Panc1 (cell line): ENCODE results near the gene NCKAP5. TPM values are rescaled to one million over a fixed set of nuclear protein-coding genes. Genes with fewer than 3 reads are reported as not detected.

Source experiments
- ATAC-seq: fragments of 200-7000 bp; cut with Tn5 transposase; 2 replicates; pipeline ENCODE4 v1.9.1; 2020; ENCODE audit warnings: mild to moderate bottlenecking, moderate library complexity
- BruUV-seq: library from RNA; stranded (reverse); fragments of 400-500 nt; replicated peaks from 2 replicates; lab custom pipeline; 2021; lab: Mats Ljungman, UMichigan
- CTCF ChIA-PET: fragments of 300-600 bp; sonication (Branson Sonifier 250); formaldehyde crosslinking; loops from one replicate; lab custom pipeline; 2022; ENCODE audit warnings: antibody characterized with exemption; lab: Charles Lee
- POLR2A ChIA-PET: fragments of 300-600 bp; sonication (Branson Sonifier 250); formaldehyde crosslinking; loops from one replicate; lab custom pipeline; 2022; ENCODE audit warnings: antibody characterized with exemption; lab: Charles Lee
- DNase-seq: peaks from one replicate; pipeline ENCODE4 v3.0.0-alpha.2; 2010; ENCODE audit warnings: low read depth, low spot score
- H3K27ac ChIP-seq: 2 replicates; pipeline ENCODE4 v1.5.1; 2011; ENCODE audit warnings: mild to moderate bottlenecking, low read length, inconsistent platforms
- H3K27me3 ChIP-seq: fragments of 200-500 bp; sonication (Bioruptor generic); 2 replicates; pipeline ENCODE4 v1.6.0; 2014; ENCODE audit warnings: low read length, inconsistent platforms; ENCODE audit not compliant: control insufficient read depth, insufficient read depth
- H3K36me3 ChIP-seq: fragments of 200-500 bp; sonication (Bioruptor generic); 2 replicates; pipeline ENCODE4 v1.5.1; 2014; ENCODE audit warnings: inconsistent platforms, mild to moderate bottlenecking, low read length, moderate library complexity; ENCODE audit not compliant: control insufficient read depth, insufficient read depth
- H3K4me1 ChIP-seq: 2 replicates; pipeline ENCODE4 v1.5.1; 2011; ENCODE audit warnings: inconsistent platforms, mild to moderate bottlenecking, low read length, moderate library complexity; ENCODE audit not compliant: control insufficient read depth, insufficient read depth
- H3K4me3 ChIP-seq, 2 experiments: 2 replicates each; pipeline ENCODE4 v1.5.1; 2011 to 2012; ENCODE audit warnings: low read depth in 2 of 2, low read length in 2 of 2, mild to moderate bottlenecking in 2 of 2, inconsistent platforms in 1 of 2, moderate library complexity in 1 of 2
- H3K9me3 ChIP-seq: fragments of 200-500 bp; sonication (Bioruptor generic); 2 replicates; pipeline ENCODE4 v1.5.1; 2014; ENCODE audit warnings: low read depth, mild to moderate bottlenecking, inconsistent platforms, low read length, moderate library complexity; ENCODE audit not compliant: control insufficient read depth, insufficient read depth
- POLR2AphosphoS5 ChIP-seq: IDR thresholded peaks from 2 replicates; pipeline ENCODE4 v1.6.1; 2012; ENCODE audit warnings: mild to moderate bottlenecking, low read depth, low read length, moderate library complexity
- SIN3A ChIP-seq: IDR thresholded peaks from 2 replicates; pipeline ENCODE4 v1.6.1; 2012; ENCODE audit warnings: low read depth, mild to moderate bottlenecking, low read length, moderate library complexity, borderline replicate concordance; ENCODE audit not compliant: insufficient read depth
- TCF7L2 ChIP-seq: IDR thresholded peaks from 2 replicates; pipeline ENCODE4 v1.6.1; 2011; ENCODE audit warnings: mild to moderate bottlenecking, low read depth, low read length, inconsistent platforms
- in situ Hi-C: cut with HindIII; loops from 2 replicates; pipeline ENCODE4 v1.10.0; 2016; ENCODE audit warnings: low sequenced_read_pairs, low pct_unique_long_range_greater_than_20kb
- intact Hi-C: fragments of 100-400 bp; cut with micrococcal nuclease; formaldehyde crosslinking; loops from one replicate; pipeline ENCODE4 v1.10.0; 2022; ENCODE audit not compliant: unreplicated experiment
- total RNA-seq: library from RNA; stranded (reverse); gene quantifications from one replicate; pipeline ENCODE4 v1.2.1, GENCODE V29; 2021; ENCODE audit not compliant: unreplicated experiment
- TF ChIP-seq, protein P1 (sequence below), 2 experiments: IDR thresholded peaks; 2 replicates each; pipeline ENCODE4 v1.6.1; 2011 to 2012; ENCODE audit warnings: low read depth in 2 of 2, control low read depth in 1 of 2, low read length in 1 of 2, mild to moderate bottlenecking in 1 of 2, moderate library complexity in 1 of 2; ENCODE audit not compliant: insufficient read depth in 1 of 2
- TF ChIP-seq, protein P2 (sequence below): fragments of 450-650 bp; IDR thresholded peaks from 2 replicates; pipeline ENCODE4 v1.5.1; 2017; ENCODE audit warnings: mild to moderate bottlenecking

Gene NCKAP5
- total RNA-seq, 1 experiment from 2014 or later: 0.10 TPM

DNA sequence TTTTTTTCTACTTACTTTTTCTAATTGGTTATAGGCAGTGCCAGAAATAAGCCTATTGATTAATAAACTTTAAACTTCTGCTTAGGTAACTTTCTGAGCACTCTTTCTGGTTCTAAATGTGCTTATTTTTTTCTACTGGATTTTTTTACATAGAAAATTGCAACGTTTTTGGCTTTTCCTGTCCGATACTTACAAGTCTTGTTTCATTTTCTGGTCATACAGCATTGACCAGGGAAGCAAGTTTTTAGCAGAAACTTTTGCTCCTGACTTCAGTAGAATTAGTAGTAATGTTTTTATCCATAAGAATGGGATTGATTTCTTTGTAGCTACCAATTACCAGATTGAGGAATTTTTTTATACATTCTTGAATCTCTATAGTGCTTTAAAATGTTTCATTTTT, 36.9 kb downstream of the NCKAP5 start:
- Histone ChIP-seq H3K4me1 (no peaks in the 10 kb centered on the region), H3K27me3 (no peaks in the 10 kb centered on the region), H3K4me3 (no peak overlapping the region), H3K9me3 (no peaks in the 10 kb centered on the region), H3K27ac (no peak overlapping the region), H3K36me3 (no peaks in the 10 kb centered on the region)
- DNase-seq (no peak), ATAC-seq (no peak)
- TF ChIP-seq, protein P1, sequence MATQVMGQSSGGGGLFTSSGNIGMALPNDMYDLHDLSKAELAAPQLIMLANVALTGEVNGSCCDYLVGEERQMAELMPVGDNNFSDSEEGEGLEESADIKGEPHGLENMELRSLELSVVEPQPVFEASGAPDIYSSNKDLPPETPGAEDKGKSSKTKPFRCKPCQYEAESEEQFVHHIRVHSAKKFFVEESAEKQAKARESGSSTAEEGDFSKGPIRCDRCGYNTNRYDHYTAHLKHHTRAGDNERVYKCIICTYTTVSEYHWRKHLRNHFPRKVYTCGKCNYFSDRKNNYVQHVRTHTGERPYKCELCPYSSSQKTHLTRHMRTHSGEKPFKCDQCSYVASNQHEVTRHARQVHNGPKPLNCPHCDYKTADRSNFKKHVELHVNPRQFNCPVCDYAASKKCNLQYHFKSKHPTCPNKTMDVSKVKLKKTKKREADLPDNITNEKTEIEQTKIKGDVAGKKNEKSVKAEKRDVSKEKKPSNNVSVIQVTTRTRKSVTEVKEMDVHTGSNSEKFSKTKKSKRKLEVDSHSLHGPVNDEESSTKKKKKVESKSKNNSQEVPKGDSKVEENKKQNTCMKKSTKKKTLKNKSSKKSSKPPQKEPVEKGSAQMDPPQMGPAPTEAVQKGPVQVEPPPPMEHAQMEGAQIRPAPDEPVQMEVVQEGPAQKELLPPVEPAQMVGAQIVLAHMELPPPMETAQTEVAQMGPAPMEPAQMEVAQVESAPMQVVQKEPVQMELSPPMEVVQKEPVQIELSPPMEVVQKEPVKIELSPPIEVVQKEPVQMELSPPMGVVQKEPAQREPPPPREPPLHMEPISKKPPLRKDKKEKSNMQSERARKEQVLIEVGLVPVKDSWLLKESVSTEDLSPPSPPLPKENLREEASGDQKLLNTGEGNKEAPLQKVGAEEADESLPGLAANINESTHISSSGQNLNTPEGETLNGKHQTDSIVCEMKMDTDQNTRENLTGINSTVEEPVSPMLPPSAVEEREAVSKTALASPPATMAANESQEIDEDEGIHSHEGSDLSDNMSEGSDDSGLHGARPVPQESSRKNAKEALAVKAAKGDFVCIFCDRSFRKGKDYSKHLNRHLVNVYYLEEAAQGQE (IDR thresholded peaks at IDR 0.05; ENCODE audit: insufficient read depth in 1 of 2, low read depth in 2 of 2, low read length in 1 of 2): no peak
- TF ChIP-seq TCF7L2: no peak
- TF ChIP-seq POLR2AphosphoS5: no peak
- no peak for TF ChIP-seq SIN3A
- TF ChIP-seq, protein P2, sequence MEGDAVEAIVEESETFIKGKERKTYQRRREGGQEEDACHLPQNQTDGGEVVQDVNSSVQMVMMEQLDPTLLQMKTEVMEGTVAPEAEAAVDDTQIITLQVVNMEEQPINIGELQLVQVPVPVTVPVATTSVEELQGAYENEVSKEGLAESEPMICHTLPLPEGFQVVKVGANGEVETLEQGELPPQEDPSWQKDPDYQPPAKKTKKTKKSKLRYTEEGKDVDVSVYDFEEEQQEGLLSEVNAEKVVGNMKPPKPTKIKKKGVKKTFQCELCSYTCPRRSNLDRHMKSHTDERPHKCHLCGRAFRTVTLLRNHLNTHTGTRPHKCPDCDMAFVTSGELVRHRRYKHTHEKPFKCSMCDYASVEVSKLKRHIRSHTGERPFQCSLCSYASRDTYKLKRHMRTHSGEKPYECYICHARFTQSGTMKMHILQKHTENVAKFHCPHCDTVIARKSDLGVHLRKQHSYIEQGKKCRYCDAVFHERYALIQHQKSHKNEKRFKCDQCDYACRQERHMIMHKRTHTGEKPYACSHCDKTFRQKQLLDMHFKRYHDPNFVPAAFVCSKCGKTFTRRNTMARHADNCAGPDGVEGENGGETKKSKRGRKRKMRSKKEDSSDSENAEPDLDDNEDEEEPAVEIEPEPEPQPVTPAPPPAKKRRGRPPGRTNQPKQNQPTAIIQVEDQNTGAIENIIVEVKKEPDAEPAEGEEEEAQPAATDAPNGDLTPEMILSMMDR: no peak
- CTCF ChIA-PET: no interaction called here
- POLR2A ChIA-PET: no interaction called here
- BruUV-seq: no TSS peak
- in situ Hi-C loops: no loop called here
- intact Hi-C loops: no loop called here

DNA sequence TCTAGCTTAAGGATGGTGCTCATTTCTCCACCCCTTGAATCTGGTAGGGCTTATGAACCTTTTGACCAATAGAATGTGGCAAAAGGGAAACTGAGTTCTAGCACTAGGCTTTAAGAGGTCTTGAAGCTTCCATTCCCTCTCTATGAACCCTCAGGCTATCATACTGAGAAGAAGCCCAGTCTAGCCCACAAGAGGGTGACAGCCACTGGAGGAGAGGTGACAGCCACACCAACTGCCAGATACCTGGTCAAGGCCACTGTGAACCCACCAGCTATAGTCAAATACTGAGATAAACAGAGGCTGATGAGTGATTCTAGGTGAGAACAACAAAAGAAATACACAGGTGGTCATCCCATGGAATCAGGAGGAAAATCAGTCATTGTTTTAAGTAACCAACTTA, 37.6 kb downstream of the NCKAP5 start:
- ChIA-PET POLR2A (no interaction called here), CTCF (no interaction called here)
- Histone ChIP-seq H3K4me3 (no peak overlapping the region), H3K36me3 (no peaks in the 10 kb centered on the region), H3K9me3 (no peaks in the 10 kb centered on the region), H3K27me3 (no peaks in the 10 kb centered on the region), H3K27ac (no peak overlapping the region), H3K4me1 (no peaks in the 10 kb centered on the region)
- BruUV-seq: no TSS peak
- intact Hi-C loops: no loop called here
- TF ChIP-seq, protein P1 (IDR thresholded peaks at IDR 0.05; ENCODE audit: insufficient read depth in 1 of 2, low read depth in 2 of 2, low read length in 1 of 2): no peak
- no peak for TF ChIP-seq POLR2AphosphoS5
- TF ChIP-seq TCF7L2: no peak
- TF ChIP-seq, protein P2: no peak
- TF ChIP-seq SIN3A: no peak
- ATAC-seq: no peak
- in situ Hi-C loops: no loop called here
- DNase-seq: no peak
